HG03439 (cell line): ENCODE measurements around the gene LAGE3.

Experiments used
- ATAC-seq: cut with Tn5 transposase; IDR thresholded peaks from one replicate; pipeline ENCODE4 v1.9.1; 2021; ENCODE audit warnings: mild to moderate bottlenecking, moderate library complexity; ENCODE audit not compliant: unreplicated experiment

The LAGE3 gene

GRCh38 chrX:154477891-154478477, 1.1 kb downstream of the LAGE3 start:
- no peak for ATAC-seq

DNA sequence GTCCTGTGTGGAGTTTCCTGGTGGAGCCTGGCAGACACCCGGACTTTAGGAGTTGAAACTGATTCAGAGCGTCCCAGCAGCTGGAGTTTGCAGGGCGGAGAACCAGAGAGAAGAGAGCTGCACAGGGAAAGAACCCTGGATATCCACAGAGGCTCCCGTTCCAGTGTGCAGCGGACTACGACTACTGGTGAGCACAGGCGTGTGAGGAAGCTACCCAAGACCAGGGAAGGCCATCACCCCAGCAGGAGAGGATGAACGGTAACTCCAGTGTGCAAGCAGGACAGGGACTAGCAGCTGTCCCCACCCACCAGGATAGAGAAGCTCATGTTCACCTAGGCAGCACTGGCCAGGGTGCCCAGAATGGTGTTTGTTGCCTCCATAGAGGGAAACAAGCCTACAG, 2.3 kb downstream of the LAGE3 start:
- no peak for ATAC-seq

GRCh38 chrX:154473683-154474082, 5.4 kb downstream of the LAGE3 start:
- ATAC-seq: no peak

- ATAC-seq: no peak
Observed at GRCh38 chrX:154472685-154473632, 6.1 kb downstream of the LAGE3 start.

DNA sequence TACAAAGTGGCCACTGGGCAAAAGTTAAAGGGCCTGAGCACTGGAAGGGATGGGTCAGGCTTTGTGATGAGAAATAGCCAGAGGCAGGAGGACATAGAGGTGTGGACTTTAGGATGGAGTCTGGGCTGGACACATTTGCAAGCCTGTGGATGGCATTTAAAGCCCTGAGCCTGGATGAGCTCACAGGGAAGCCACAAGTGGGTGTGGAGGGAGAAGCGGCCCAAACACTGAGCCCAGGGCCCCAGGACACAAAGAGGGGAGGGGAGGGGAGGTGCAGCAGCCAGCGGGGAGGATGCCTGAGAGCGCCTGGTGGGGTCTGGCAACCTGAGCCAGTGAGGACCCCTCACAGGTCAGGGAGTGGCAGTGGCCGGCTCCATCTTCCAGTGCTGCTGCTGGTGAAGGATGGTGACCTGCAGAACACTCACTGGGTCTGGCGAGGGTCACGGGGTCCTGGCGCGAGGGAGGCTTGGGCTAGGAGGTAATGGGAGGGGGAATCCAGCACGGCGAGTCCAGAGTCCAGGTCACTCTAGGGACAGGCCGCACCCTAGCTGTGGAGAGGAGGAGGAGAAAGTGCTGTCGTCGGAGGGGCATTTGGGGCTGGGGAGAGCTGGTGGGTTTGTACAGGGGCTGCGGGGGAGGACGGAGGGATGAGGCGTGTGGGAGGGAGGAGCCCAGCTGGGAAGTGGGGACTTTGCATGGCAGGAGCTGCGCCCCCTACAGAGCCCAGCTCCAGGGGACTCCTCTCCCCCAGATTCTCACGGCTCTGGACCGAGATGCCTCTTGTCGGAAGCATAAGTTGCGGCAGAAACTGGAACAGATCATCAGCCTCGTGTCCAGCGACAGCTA, 7.0 kb downstream of the LAGE3 start:
- no peak for ATAC-seq

DNA sequence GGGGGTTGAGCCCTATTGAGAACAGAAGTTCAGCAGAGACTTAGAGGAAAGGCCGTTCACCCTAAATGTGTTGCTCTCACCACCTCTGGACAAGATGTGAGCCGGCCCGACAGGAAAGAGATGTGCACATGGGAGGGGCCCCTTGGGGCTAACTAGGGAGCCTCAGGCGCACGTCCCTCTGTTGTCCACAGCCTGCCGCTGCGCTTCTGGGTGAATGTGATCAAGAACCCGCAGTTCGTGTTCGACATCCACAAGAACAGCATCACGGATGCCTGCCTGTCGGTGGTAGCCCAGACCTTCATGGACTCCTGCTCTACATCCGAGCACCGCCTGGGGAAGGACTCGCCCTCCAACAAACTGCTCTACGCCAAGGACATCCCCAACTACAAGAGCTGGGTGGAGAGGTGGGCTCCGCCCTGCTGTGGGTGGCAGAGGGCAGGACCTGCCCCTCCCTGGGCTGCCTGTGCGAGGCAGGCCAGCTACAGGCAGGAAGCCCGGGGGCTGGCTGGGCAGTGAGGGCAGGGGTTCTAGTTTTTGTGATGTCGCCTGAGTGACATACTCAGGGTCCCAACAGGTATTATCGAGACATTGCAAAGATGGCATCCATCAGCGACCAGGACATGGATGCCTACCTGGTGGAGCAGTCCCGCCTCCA, 8.0 kb downstream of the LAGE3 start:
- no peak for ATAC-seq

DNA sequence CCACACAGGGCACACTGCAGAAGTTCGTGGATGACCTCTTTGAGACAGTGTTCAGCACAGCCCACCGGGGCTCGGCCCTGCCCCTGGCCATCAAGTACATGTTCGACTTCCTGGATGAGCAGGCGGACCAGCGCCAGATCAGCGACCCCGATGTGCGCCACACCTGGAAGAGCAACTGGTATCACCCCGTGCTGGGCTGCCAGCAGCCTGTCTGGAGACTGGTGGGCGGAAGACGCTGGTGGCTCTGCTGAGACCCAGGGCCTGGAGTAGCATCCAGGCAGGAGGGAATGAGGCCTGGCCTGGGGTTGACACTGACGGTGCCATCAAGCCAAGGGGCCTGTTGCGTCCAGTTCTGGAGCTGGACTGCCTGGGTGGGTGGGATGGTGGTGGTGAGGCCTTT, 8.6 kb downstream of the LAGE3 start:
- ATAC-seq: no peak

- ATAC-seq: no peak
Observed at GRCh38 chrX:154469880-154470279, 9.2 kb downstream of the LAGE3 start.

GRCh38 chrX:154469114-154469513, 10.0 kb downstream of the LAGE3 start:
- ATAC-seq: no peak

DNA sequence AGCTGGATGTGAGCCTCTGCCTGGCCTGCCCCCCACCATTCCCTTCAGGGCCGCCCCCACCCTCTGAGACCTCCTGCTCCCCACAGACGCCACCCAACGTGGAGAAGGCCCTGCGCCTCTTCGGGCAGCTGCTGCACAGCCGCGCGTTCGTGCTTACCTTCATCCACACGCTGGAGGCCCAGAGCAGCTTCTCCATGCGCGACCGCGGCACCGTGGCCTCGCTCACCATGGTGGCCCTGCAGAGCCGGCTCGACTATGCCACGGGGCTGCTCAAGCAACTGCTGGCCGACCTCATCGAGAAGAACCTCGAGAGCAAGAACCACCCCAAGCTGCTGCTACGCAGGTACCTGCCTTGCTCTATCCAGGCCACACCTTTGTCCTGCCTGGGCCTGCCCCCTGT, 10.9 kb downstream of the LAGE3 start:
- ATAC-seq: no peak

DNA sequence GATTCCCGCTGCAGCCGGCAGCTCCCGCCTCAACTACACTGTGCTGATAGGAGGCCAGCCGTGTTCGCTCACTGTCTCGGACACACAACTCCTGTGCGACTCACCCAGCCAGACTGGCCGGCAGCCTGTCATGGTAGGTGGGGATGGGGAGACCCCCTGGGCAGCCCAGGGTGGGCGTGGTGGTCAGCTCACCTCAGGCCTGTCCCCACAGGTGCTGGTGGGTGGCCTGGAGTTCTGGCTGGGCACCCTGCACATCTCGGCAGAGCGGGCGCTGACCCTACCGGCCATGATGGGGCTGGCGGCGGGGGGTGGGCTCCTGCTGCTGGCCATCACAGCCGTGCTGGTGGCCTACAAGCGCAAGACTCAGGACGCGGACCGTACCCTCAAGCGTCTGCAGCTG, 11.5 kb downstream of the LAGE3 start:
- ATAC-seq: no peak

GRCh38 chrX:154466907-154467306, 12.2 kb downstream of the LAGE3 start:
- ATAC-seq: no peak

DNA sequence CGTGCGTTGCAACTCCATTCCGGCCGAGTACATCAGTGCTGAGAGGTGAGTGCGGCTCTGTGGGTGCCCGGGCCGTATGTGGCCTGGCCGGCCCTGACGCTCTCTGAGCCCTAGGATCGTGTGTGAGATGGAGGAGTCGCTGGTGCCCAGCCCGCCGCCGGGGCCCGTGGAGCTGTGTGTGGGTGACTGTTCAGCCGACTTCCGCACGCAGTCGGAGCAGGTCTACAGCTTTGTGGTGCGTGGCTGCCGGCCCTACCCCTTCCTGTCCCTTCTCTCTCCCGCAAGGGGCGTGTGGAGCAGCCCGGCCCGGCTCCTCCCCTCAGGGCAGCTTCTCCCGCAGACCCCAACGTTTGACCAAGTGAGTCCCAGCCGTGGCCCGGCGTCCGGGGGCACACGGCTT, 13.0 kb downstream of the LAGE3 start:
- no peak for ATAC-seq

- no peak for ATAC-seq
Observed at GRCh38 chrX:154465601-154466000, 13.5 kb downstream of the LAGE3 start.

DNA sequence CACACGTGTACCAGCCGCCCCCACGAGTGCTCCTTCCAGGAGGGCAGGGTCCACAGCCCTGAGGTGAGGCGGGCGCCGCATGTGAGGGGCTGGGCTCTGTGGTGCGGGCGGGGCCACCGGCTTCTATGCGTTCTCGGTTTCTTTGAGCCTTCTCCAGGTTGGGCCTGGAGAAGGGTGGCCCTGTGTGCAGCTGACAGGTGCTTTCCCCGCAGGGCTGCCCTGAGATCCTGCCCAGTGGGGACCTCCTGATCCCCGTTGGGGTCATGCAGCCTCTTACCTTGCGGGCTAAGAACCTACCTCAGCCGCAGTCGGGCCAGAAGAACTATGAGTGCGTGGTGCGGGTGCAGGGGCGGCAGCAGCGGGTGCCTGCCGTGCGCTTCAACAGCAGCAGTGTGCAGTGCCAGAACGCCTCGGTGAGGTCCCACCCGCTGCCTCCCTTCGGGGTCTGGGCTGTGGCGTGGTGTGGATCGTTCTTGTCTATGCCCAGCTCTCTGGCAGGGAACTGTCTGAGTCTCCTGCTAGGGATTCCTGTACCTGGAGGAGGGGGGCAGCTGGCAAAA, 14.2 kb downstream of the LAGE3 start:
- ATAC-seq: no peak

- ATAC-seq: no peak
Observed at GRCh38 chrX:154463611-154464220, 15.4 kb downstream of the LAGE3 start.

- no peak for ATAC-seq
Observed at GRCh38 chrX:154462396-154462795, 16.7 kb downstream of the LAGE3 start.

GRCh38 chrX:154460326-154460725, 18.8 kb downstream of the LAGE3 start:
- no peak for ATAC-seq

DNA sequence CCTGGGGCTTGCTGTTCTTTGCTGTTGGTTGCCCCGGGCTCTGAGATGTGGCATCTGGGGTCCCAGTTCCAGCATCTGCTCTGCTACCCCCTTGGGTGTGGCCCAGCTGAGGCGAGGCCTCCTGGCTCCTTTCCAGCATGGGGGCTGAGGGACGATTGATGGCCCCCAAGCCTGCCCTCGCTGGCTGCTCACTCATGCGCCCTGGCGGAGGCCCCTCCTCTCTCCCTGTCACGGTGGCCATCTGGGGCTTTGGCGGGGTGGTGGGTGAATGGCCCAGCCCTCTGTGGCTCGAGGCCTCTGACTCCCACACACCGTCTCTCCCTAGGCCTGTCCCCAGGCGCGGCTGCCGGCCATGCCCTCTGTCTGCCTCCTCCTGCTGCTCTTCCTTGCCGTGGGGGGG, 19.2 kb downstream of the LAGE3 start:
- no peak for ATAC-seq
